Heart left ventricle (tissue), 16 donors: ENCODE data around the gene CALML5. TPM values are rescaled to one million over a fixed set of nuclear protein-coding genes. Genes with fewer than 3 reads are reported as not detected.

Experiments used
- ATAC-seq, 4 donors: fragments of 200-7000 bp; cut with Tn5 transposase; one replicate each; pipeline ENCODE4 v1.9.1; 2020 to 2022; ENCODE audit warnings: moderate library complexity in 4 of 4, mild to moderate bottlenecking in 3 of 4, moderate number of reproducible peaks in 1 of 4
- DNase-seq, 5 donors: peaks; one replicate each; pipeline ENCODE4 v3.0.0-alpha.2; 2020
- H3K27ac ChIP-seq, 12 donors: fragments of 200-600 bp; sonication (generic) in 4 of 12; one replicate each; pipeline versions ENCODE4 v1.5.0 to v1.8.0; 2016 to 2022; ENCODE audit warnings: mild to moderate bottlenecking in 2 of 12
- H3K27me3 ChIP-seq, 9 donors: fragments of 200-600 bp; sonication (generic) in 2 of 9; one replicate each; pipeline versions ENCODE4 v1.5.1 to v1.8.0; 2016 to 2022; ENCODE audit warnings: mild to moderate bottlenecking in 3 of 9
- H3K36me3 ChIP-seq, 9 donors: fragments of 200-600 bp; sonication (generic) in 2 of 9; one replicate each; pipeline versions ENCODE4 v1.5.0 to v1.8.0; 2018 to 2022; ENCODE audit warnings: mild to moderate bottlenecking in 2 of 9
- H3K4me1 ChIP-seq, 12 donors: fragments of 200-600 bp; sonication (generic) in 4 of 12; one replicate each; pipeline versions ENCODE4 v1.5.0 to v1.8.0; 2016 to 2022; ENCODE audit warnings: mild to moderate bottlenecking in 3 of 12
- H3K4me3 ChIP-seq, 12 donors: fragments of 200-600 bp; sonication (generic) in 4 of 12; one replicate each; pipeline versions ENCODE4 v1.5.0 to v1.8.0; 2017 to 2022; ENCODE audit warnings: mild to moderate bottlenecking in 9 of 12, moderate library complexity in 4 of 12
- H3K9me3 ChIP-seq, 12 donors: fragments of 200-600 bp; sonication (generic) in 4 of 12; one replicate each; pipeline versions ENCODE4 v1.5.0 to v1.8.0; 2016 to 2022; ENCODE audit warnings: mild to moderate bottlenecking in 1 of 12
- CTCF ChIP-seq, 12 donors: fragments of 200-600 bp; sonication (generic) in 4 of 12; IDR thresholded peaks; one replicate each; pipeline versions ENCODE4 v1.5.0 to v1.8.0; 2018 to 2022; ENCODE audit warnings: antibody characterized with exemption in 12 of 12, mild to moderate bottlenecking in 5 of 12
- POLR2A ChIP-seq, 2 donors: fragments of 450-650 bp; IDR thresholded peaks; one replicate each; pipeline ENCODE4 v1.6.1; 2017; ENCODE audit warnings: antibody characterized with exemption in 2 of 2, mild to moderate bottlenecking in 2 of 2, moderate library complexity in 2 of 2
- WGBS, 4 donors: extraction: QIAGEN DNeasy Blood & Tissue Kit in 2 of 4; methylation state at CpG; one replicate each; pipeline versions ENCODE4 v1.1.5 to v1.1.7; 2013 to 2018; 5-methylcytosine and 5-hydroxymethylcytosine counted together
- intact Hi-C, 10 donors: fragments of 100-400 bp; cut with DNase I; formaldehyde crosslinking; loops; one replicate each; pipeline versions ENCODE4 v1.11.1 to v1.14.2; 2022
- polyA plus RNA-seq, 2 donors: library from polyadenylated mRNA; stranded (reverse); fragments of 200-250 nt; gene quantifications; one replicate each; pipeline ENCODE4 v1.2.3, GENCODE V29; 2013
- total RNA-seq, 9 donors: library from RNA; depleted of rRNA in 2 of 9; stranded (reverse); fragments of >200 nt in 2 of 9; fragmentation: NEBNext Ultra II Directional in 3 of 9; extraction: Animal tissue kit (Norgen Biotek cat#: 25700) in 3 of 9; gene quantifications; one replicate each; pipeline versions ENCODE4 v1.1.0 to v1.2.4, GENCODE V29; 2016 to 2023
- donor health status: ischemic (EF 13 %, LVEDD 7.1; RV severe dilation, severe dysfunction).
- donor health status: healthy with polysubstance abuse.
- donor health status: DM: no; HTN: yes; CAD: no.
- donor health status: DM: no; HTN: no; CAD: no.
- donor health status: ischemic (EF 25% LVEDD 6.9; RV normal size, moderate dysfunction).
- donor health status: ischemic (EF 25% LVEDD 5.7; RV mildly dilated, moderate dysfunction).
- donor health status: healthy.
- donor health status: DM: yes; HTN: yes; CAD: no.
- donor health status: ischemic (EF 35%, LVEDD 5.7; RV mildly dilated, moderate dysfunction).
- donor health status: nonischemic (EF 11% LVEDD 7.7; RV severe dilation, severe dysfunction).
- donor health status: DM: yes; HTN: yes; CAD: no.
- donor health status: PGD.
- donor health status: ischemic (EF 29% LVEDD 5.4; RV normal size, mild dysfunction).
- donor health status: nonischemic (EF 23%, LVEDD 6.1; RV moderate dilation, normal function).

Gene CALML5
- total and polyA plus RNA-seq, 11 donors: not detected

- peak overlapping the region in 2 of 12 donors; percentile 12 to 44 for H3K27ac ChIP-seq
- no peaks in the 10 kb centered on the region for H3K36me3 ChIP-seq
- H3K4me3 ChIP-seq: no peak overlapping the region
- ATAC-seq (peak in 1 of 4 donors; percentile 31), DNase-seq (peak in 1 of 5 donors; percentile 37)
- no peaks in the 10 kb centered on the region for H3K27me3 ChIP-seq
- intact Hi-C loops: loop anchor here in 1 of 10 donors (5.0 kb wide), 1 partner anchor 92 kb away; no protein-coding TSS in a partner anchor
- TF ChIP-seq CTCF (IDR thresholded peaks at IDR 0.05) (no peak), POLR2A (IDR thresholded peaks at IDR 0.05) (no peak)
- H3K4me1 ChIP-seq: peaks cover 0 to 16% (median 0%) of the 10 kb centered on the region in 12 donors
- 46 to 62% (median 56%) methylated on average over 7 of the region's 7 CpGs for WGBS, 4 donors
- H3K9me3 ChIP-seq: no peaks in the 10 kb centered on the region
These were observed 30.5 kb upstream of the CALML5 start for GRCh38 chr10:5529702-5530411.

- 89 to 98% (median 90%) methylated on average over 10 to 11 of the region's 11 CpGs for WGBS, 4 donors
- H3K4me1 ChIP-seq: peaks cover 0 to 13% (median 0%) of the 10 kb centered on the region in 12 donors
These were observed 29.8 kb upstream of the CALML5 start for GRCh38 chr10:5528989-5529701.

GRCh38 chr10:5527332-5528200, 28.2 kb upstream of the CALML5 start:
- Histone ChIP-seq H3K4me1 (peaks cover 0 to 11% (median 0%) of the 10 kb centered on the region in 12 donors), H3K4me3 (no peak overlapping the region), H3K27me3 (no peaks in the 10 kb centered on the region), H3K9me3 (no peaks in the 10 kb centered on the region), H3K36me3 (no peaks in the 10 kb centered on the region), H3K27ac (no peak overlapping the region)
- WGBS, 4 donors: 88 to 92% (median 90%) methylated on average over 10 of the region's 10 CpGs
- DNase-seq (peak in 1 of 5 donors; percentile 34), ATAC-seq (no peak)
- TF ChIP-seq POLR2A (IDR thresholded peaks at IDR 0.05) (no peak), CTCF (IDR thresholded peaks at IDR 0.05) (no peak)
- intact Hi-C loops: no loop called here

More at GRCh38 chr10:5528989-5529701, 29.8 kb upstream of the CALML5 start:
- no peak overlapping the region for H3K4me3 ChIP-seq
- no peaks in the 10 kb centered on the region for H3K36me3 ChIP-seq
- H3K27ac ChIP-seq: peak overlapping the region in 1 of 12 donors; percentile 44
- no peaks in the 10 kb centered on the region for H3K9me3 ChIP-seq
- intact Hi-C loops: no loop called here
- TF ChIP-seq CTCF (IDR thresholded peaks at IDR 0.05) (no peak), POLR2A (IDR thresholded peaks at IDR 0.05) (no peak)
- H3K27me3 ChIP-seq: no peaks in the 10 kb centered on the region
- DNase-seq: peak in 1 of 5 donors; percentile 39
- ATAC-seq: no peak
